ENCODE data around the gene CDH8.

CDH8 gene

GRCh38 chr16:61665512-61665911 lies 370.7 kb downstream of the CDH8 start:
- in situ Hi-C loops (cut with HindIII; ENCODE audit: low sequenced_read_pairs) = no loop called here

GRCh38 chr16:61659936-61660335 lies 376.3 kb downstream of the CDH8 start:
- in situ Hi-C loops (cut with HindIII; ENCODE audit: low sequenced_read_pairs) = no loop called here

GRCh38 chr16:61654962-61655361 lies 381.3 kb downstream of the CDH8 start:
- in situ Hi-C loops (cut with HindIII; ENCODE audit: low sequenced_read_pairs) = no loop called here

- in situ Hi-C loops (cut with HindIII; ENCODE audit: low sequenced_read_pairs) = no loop called here
Measured at GRCh38 chr16:61653544-61653943, 382.7 kb downstream of the CDH8 start.

GRCh38 chr16:61645561-61645960 lies 390.7 kb downstream of the CDH8 start:
- in situ Hi-C loops (cut with HindIII; ENCODE audit: low sequenced_read_pairs) = no loop called here

GRCh38 chr16:61644736-61645135 lies 391.5 kb downstream of the CDH8 start:
- in situ Hi-C loops (cut with HindIII; ENCODE audit: low sequenced_read_pairs) = no loop called here

- in situ Hi-C loops (cut with HindIII; ENCODE audit: low sequenced_read_pairs) = no loop called here
Measured at GRCh38 chr16:61617219-61617783, 418.9 kb downstream of the CDH8 start.

- in situ Hi-C loops (cut with HindIII; ENCODE audit: low sequenced_read_pairs) = no loop called here
Measured at GRCh38 chr16:61616088-61616487, 420.1 kb downstream of the CDH8 start.

GRCh38 chr16:61611847-61612491 lies 424.3 kb downstream of the CDH8 start:
- in situ Hi-C loops (cut with HindIII; ENCODE audit: low sequenced_read_pairs) = no loop called here

GRCh38 chr16:61606581-61606980 lies 429.7 kb downstream of the CDH8 start:
- in situ Hi-C loops (cut with HindIII; ENCODE audit: low sequenced_read_pairs) = no loop called here
